Fibroblast of skin of left biceps (primary cell): ENCODE data around the gene DCPS.
A peak's percentile ranks its signal among the peaks of the same experiment; 100 is the strongest.
"Not testable (repeated sequence)": the region's sequence is repeated elsewhere in the genome, so short reads cannot be mapped to it uniquely, and the experiment has no call there.

Experiments used
- DNase-seq, 2 experiments: peaks; one replicate each; pipeline ENCODE4 v3.0.0-alpha.2; 2013; ENCODE audit warnings: low read depth in 2 of 2

DCPS gene, protein sequence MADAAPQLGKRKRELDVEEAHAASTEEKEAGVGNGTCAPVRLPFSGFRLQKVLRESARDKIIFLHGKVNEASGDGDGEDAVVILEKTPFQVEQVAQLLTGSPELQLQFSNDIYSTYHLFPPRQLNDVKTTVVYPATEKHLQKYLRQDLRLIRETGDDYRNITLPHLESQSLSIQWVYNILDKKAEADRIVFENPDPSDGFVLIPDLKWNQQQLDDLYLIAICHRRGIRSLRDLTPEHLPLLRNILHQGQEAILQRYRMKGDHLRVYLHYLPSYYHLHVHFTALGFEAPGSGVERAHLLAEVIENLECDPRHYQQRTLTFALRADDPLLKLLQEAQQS

DNA sequence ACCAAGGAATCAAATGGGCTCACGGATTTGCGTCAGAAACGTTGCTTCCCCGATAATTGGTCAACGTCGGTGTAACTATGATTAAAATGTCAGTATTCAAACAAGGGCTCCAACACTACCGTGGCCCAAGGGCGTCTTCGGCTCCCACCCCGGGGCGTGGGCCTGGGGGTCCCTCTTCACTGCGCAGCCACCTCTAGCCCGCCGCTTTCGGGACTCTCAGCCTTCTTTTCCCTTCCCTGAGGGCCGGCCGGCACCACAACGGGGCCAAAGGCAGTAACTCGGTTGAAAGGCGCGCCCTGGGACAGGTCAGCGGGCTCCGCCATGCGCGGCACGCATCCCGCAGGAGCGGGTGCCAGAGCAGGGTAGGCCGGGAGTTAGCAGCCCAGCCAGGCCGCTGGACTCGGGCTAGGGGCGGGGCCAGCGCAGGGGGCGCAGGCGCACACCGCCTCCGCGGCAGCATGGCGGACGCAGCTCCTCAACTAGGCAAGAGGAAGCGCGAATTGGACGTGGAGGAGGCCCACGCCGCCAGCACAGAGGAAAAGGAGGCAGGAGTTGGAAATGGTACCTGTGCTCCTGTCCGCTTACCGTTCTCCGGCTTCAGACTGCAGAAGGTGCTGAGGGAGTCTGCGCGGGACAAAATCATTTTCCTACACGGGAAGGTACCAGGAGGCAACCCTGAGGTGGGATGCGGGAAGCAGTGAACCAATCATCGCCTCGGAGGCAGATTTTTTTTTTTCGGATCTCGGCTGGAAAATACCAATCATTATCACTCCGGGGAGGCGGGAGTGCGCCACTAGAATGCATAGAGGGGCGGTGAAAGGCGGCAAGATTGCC, at the start of gene DCPS:
DCPS (plus strand) TSS at position 438 of the 834 bp plus-strand sequence; CDS start at position 459, 21 bp downstream.
- peak; percentile 60 to 66 for DNase-seq

DNA sequence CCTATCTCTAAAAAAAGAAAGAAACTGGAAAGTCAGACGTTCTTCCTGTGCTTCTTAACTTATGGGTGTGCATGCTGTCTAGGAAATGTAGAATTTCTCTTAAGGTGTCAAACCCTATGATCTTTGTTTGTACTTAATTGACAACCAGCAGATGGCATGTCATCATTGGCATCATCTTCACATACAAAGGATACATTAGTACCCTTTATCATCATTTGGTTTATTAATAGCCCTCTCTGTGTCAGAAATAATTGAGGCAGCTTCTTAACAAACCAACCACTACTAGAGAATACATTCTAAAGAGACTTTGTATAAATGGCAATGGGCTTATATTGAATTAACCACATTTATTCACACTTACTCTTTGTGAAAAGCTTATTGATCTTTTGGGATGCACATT, 49.0 kb upstream of the DCPS start:
- no peak for DNase-seq

DNA sequence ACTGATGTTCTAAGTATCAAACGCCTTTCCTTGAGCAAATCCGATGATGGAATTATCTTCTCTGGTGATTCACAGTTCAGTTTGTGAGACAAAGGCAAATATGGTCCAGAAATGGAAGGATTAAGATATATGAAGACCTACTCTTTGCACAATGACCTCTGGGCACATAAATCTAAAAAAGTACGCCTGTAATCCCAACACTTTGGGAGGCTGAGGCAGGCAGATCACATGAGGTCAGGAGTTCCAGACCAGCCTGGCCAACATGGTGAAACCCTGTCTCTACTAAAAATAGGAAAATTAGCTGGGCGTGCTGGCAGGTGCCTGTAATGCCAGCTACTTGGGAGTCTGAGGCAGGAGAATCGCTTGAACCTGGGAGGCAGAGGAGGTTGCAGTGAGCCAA, 48.4 kb upstream of the DCPS start:
- not testable (repeated sequence) for DNase-seq

DNA sequence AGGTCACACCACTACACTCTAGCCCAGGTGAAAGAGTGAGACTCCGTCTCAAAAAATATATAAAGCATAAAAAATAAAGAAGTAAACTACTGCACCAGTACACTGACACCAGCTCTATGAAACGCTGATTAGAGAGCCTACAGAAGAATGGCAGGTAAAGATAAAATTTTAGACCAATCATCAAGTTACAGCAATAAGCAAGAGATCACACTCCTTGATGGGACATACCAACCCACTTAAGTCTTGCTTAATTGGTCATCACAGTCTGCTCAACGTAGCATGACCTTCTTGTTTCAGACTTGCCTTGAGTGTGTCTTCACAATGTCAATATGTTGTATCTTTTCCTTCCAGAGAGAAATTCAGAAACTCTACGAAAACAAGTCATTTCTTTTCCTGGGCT, 47.6 kb upstream of the DCPS start:
- DNase-seq, result no peak

DNA sequence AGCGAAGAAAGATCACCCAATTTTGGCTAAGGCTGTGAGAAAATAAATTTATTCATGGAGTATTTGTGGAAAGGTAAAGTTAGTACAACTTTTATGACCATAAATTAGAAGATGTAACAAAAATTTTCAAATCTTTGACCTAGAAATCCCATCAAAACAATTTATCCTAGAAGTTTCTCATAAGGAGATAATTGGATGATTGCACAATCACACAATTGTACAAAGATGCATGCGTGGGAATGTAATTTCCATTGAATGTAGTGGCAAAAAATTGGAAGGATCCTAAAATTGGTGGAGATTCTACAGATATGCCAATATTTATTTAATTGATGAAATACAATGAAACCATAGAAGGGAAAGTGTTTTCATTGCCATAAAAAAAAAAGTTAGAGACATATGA, 46.7 kb upstream of the DCPS start:
- no peak for DNase-seq

DNA sequence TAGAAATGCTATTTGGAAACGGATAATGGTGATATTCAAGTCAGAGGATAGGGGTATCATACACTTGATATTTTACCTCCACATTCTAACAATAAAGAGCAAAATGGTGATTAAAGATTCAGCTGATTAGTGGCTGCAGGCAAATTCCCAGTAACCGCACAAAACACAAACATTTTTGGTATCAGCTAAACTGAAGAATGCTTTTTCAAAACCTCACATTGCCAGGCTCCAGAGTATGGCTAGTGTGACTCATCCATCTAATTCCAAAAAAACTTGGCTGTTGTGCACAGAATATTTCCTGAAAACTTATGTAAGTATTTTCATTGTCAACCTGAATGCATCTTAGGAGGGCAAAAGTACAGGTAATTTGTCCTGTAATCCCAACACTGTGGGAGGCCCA, 46.1 kb upstream of the DCPS start:
- DNase-seq, result peak; percentile 25 to 28

DNA sequence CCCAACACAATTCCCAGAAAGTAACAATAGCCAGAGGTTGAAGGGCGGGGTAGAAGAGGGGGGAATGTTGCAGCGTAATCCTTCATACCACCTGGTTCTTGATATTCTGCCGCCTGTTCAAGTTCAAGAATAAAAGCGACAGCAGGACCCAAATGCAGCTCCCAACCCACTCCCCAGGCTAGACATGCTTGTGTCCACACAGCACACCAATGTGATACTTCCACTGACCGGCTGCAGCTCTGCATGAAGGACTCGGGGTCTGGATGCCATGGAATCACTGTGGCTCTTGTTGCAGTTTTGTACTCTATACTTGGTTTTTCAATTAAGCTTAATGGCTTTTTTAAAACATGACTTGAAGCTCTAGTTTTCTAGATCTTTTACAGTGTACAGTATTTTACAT, 41.6 kb upstream of the DCPS start:
- DNase-seq, result no peak

DNA sequence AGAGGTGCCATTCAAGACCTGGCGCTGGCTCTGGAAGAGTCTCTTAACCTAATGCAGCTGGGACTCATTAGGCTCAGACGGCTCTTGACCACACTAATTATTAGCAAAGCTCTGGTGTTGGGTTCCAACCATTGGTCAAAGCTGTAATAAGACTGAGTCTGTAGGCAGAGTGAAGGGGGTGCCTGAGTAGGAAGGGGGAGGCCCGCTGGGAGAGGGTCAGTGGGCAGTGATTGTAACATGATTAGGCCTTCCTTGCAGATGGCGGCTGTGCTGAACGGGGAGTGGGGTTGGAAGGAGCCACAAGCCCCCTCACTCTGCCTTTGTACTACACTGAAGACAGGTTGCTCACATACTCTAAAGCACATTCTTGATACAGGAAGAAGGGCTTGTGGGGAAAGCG, 40.4 kb upstream of the DCPS start:
- no peak for DNase-seq

DNA sequence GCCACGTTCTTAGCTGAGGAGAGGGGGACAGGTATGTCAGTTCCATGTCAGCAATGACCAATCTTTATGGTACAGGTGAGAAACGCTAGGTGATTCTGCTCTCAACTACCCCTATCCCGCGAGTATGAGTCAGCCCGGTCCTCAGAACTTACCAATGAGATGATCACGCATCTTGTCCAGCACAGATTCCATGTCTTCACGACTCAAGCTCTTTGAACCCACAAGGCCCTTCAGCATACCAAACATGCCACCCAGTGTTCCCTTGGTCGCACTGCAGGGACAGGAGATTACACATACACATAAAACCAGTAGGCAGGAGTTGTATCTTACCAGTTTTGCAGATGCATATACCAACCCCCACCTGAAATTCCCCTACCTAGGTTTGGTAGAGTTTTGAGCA, 38.0 kb upstream of the DCPS start:
- DNase-seq, result no peak

DNA sequence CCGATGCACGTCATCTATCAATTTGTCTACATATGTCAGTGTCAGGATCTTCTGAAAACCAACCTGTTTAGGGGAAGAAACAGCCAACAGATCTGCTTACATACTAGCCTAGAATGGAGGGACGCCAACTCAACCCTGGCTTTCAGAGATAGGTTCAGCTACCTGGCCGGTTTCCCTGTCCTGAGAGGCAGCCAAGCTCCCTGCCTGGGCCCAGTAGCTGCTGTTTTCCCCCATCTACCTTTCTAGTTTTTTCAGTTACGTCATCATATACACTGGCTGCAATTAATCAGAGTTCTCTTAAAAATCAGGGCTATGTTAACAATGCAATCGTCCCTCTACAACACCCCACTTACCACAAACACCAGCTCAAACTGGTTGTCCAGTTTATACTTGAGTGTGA, 36.2 kb upstream of the DCPS start:
- no peak for DNase-seq

DNA sequence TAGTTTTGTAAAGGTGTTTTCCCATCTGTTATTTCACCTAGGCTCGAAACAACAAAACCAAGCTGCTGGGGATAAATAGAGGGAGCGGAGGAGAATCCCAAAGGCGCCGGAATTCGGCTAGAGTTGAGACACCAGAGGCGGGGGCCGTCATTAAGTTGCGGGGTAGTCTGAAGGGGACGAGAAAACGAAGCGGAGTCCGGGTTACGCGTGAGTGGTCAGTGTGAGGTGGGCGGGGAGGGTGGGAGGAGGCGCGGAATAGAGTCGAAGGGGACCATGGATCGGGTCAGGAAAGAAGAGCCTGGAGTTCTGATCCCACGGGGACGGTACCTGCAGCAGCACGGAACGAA, 35.5 kb upstream of the DCPS start:
- DNase-seq, result no peak

DNA sequence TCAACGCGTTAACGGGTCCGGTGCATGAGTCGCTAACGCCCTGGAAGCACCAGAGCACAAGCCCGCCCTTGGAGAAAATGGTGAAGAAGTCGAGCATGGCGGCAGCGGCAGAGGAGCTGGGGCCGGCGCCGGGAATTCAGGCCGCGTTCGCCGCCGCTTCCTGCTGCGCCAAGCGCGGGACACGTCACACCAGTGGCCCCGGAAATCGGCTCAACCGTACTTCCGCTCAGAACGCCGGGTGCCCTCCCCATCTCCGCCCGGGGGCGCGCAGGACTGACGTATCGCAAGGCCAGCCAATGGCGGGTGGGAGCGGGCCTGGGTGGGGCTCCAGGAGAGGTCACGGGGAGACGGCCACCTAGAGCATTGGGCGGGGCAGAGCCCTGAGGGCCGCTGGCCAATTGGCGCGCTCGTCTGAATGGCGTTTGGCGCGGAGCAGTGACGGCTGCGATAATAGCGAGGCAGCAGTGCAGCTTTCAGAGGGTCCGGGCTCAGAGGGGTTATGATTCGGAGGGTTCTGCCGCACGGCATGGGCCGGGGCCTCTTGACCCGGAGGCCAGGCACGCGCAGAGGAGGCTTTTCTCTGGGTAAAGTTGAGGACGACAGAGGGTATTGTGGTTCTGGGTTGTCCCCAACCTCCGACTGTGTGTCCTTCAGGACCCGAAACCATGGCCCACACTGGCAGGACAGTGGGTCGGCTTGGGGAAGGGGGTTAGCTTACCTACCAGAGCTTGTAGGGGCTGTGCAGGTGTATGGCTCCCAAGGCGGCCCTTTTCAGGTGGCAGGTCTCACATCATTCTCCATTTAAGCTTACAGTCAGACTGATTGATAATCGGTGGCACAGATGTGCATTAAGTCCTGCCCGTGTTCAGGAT, 34.9 kb upstream of the DCPS start, which contains the start of the genes FOXRED1 and SRPRA:
FOXRED1 (plus strand) TSS at position 447 of the 872 bp plus-strand sequence; CDS start at position 500, 53 bp downstream.
SRPRA (minus strand) TSS at position 188 of the 872 bp plus-strand sequence; CDS start at position 97, 91 bp downstream.
- DNase-seq, result peak; percentile 97

DNA sequence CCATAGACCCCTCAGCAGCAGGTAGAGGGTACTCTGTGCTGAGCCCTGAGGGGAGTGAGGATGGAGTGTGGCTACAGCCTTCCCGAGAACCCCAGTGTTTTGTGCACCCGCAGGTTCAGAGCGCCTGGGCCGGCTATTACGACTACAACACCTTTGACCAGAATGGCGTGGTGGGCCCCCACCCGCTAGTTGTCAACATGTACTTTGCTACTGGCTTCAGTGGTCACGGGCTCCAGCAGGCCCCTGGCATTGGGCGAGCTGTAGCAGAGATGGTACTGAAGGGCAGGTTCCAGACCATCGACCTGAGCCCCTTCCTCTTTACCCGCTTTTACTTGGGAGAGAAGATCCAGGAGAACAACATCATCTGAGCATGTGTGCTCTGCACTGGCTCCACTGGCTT, 26.5 kb upstream of the DCPS start:
- no peak for DNase-seq

DNA sequence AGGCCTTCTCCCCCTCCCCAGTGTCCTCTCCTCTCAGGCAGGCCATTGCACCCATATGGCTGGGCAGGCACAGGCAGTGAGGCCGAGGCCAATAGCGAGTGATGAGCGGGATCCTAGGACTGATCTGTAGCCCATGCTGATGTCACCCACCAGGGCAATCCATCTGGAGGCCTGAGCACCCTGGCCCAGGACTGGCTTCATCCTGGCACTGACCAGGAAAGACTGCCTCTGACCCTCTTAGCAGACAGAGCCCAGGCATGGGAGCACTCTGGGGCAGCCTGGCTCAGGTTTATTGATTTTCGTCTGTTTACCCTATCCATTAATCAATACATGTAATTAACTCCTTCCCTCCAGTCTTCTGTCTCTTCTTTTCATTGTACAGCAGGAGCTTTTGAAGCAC, 26.1 kb upstream of the DCPS start:
- no peak for DNase-seq

DNA sequence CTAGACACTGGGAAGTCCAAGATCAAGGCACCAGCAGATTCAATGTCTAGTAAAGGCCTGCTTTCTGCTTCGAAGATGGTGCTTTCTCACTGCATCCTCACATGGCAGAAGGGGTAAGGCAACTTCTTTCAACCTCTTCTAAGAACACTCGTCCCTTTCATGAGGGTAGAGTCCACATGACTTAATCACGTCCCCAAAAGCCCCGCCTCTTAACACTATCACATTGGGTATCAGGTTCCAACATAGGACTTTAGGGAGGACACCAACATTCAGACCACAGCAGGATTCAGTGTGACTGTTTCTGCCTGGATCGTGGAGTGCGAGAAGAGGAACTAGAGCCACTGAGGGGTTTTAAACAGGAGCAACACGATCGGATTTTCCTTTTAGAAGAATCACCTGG, 24.7 kb upstream of the DCPS start:
- DNase-seq, result no peak

DNA sequence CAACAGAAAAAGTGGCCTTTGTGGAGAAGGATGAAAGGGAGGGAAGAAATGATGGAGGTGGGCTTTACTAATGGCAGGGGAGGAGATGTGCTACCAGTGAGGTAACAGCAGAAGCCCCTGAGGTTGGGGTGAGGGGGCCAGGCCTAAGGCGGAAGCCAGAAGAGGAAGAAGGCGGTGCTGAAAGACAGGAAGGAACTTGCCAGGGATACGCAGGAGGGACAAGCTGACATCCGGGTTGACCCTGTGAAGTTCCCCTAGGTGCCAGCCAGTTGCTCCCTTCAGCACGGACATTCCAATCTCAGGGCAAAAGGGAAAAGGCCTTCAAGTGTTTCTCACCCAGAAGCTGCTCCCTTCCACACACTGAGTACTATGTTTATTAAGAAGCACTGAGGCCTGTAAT, 23.3 kb upstream of the DCPS start:
- DNase-seq, result no peak

DNA sequence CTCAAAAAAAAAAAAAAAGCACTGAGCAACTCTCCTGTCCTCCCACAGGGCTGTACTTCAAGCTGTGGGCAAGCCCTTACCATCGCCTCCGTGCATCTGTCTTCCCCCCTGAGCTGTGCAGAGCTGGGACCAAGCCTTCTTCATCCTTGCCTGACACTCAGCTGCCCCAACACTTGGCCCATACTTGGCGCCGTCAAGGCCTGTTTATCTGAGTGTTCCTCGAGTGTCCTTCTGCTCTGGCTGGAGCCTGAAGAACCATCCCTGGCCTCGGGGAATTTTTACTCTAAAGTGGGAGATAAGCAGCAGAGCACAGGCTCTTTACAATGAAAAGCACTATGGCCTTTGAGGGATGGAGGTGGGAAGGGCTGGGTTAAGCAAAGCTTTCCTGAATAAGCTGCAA, 22.6 kb upstream of the DCPS start:
- no peak for DNase-seq

DNA sequence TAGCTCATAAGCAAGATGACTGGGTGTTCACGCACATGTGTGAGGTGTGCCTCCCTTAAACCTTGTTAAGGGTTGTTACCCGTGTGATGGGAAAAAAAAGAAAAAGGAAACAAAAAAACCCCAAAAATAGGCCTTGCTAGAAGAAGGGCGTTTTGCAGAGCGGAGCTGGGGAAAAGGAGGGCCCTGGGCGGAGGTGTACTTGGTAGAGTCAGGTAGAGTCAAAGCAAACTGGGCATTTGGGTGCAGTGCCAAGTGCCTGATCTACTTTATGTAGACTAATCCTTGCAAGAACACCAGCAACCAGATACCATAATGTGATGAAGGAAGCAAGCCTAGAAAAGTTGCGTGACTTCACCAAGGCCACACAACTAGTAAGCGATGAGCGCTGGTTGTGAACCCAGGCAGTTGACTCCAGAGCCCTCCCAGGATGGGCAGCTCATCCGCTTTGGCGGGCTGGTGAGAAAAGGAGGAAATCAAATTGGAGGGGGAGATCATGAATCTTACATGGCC, 22.1 kb upstream of the DCPS start:
- DNase-seq, result no peak

DNA sequence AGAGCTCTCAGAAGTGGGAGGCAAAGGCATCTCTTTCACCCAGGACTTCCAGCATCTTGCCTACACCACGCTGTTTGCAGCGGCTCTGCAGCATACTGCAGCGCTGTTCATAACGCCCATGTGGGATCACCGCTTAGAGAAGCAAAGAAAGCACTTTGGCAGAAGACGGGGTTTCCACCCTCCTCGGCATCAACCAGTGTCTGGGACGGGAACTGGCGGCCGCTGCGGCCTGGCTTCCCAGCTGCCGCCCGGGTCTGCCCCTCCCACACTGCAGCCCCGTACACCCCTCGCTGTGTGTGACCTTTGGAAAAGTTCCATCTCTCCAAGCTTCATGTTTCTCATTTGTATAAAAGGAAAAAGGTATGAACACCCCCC, 21.5 kb upstream of the DCPS start:
- no peak for DNase-seq

DNA sequence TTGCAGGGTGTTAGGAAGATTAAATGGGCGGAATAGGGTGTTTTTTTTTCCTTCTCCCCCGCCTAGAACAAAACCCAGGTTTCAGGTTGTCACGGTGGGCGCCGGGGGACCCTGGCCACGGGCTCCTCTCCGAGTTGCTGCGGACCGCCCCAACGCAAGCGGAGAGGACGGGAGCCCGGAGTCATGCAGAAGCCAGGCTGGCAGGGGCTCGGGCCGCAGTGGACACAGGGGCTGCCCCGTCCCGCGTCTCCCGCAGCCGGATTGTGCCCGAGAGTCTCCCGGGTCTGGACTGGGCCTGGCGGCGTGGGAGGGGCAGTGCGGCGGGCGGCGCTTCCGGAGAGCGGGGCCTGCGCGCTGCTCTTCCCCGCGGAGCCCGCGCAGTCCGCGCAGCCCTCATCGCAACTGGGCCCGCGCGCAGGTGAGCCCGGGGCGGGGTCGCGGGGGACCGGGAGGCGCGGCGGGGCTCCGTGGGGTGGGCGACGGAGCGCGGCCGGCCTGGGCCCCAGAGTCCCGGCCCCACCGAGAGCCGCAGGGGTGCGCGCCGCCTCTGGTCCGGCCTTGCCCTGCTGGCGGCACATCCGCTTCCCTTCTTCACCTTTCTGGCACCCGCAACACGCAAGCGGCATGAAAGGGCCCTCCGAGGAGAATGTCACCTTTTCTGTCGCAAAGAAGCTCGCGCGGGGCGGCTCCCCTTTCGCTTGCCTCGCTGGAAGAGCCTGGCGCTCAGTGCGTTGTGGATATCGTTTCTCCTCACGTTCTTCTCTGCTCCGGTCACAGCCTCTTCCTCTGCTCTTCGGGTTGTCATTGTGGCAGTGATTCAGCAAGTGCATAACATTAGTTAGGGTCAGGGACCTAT, 20.9 kb upstream of the DCPS start, which contains the start of gene TIRAP:
TIRAP (plus strand) TSS at position 358 of the 856 bp plus-strand sequence. CDS start 7,802 bp downstream, outside the sequence.
- no peak for DNase-seq

DNA sequence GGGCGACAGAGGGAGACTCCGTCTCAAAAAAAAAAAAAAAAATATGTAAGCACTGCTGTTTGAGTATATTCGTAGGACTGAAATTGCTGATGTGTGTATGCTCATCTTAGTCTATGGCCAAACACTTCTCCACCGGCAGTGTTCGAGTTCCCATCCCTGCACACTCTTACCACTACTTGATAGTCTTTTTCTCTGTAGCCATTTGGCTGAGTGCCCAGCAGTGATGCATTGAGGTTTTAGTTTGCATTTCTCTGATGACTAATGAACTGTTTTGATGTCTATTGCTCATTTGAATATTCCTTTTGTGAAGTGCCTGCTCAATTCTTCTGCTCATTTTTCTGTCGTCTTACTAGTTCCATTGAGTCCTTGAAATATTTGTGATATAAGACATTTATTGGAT, 19.0 kb upstream of the DCPS start:
- peak; percentile 87 to 90 for DNase-seq
